Stimulated activated naive CD4-positive, alpha-beta T cell treated with Interleukin-2 at 50 U/mL for 16 hours (primary cell): ENCODE data around the gene FAM43B.

Experiments
- DNase-seq: peaks from one replicate; lab custom pipeline; 2025; lab: John Stamatoyannopoulos, UW

The FAM43B gene

GRCh38 chr1:20551161-20551560, 1.2 kb upstream of the FAM43B start:
- no peak for DNase-seq

- DNase-seq = no peak
Measured at GRCh38 chr1:20552728-20553445, 514 bp downstream of the FAM43B start.

GRCh38 chr1:20555025-20555757, 2.8 kb downstream of the FAM43B start:
- no peak for DNase-seq

GRCh38 chr1:20555758-20556120, 3.4 kb downstream of the FAM43B start:
- DNase-seq = no peak

- no peak for DNase-seq
Measured at GRCh38 chr1:20558191-20558590, 5.8 kb downstream of the FAM43B start.

GRCh38 chr1:20560966-20561365, 8.6 kb downstream of the FAM43B start:
- DNase-seq = no peak

- no peak for DNase-seq
Measured at GRCh38 chr1:20565234-20565633, 12.9 kb downstream of the FAM43B start.

GRCh38 chr1:20569523-20570098, 17.2 kb downstream of the FAM43B start:
- DNase-seq = no peak

- DNase-seq = no peak
Measured at GRCh38 chr1:20571427-20571826, 19.1 kb downstream of the FAM43B start.

- no peak for DNase-seq
Measured at GRCh38 chr1:20573987-20574386, 21.6 kb downstream of the FAM43B start.

- no peak for DNase-seq
Measured at GRCh38 chr1:20574686-20575540, 22.5 kb downstream of the FAM43B start.

- no peak for DNase-seq
Measured at GRCh38 chr1:20575541-20576336, 23.4 kb downstream of the FAM43B start.

- DNase-seq = no peak
Measured at GRCh38 chr1:20578062-20578461, 25.7 kb downstream of the FAM43B start.

- no peak for DNase-seq
Measured at GRCh38 chr1:20578721-20579395, 26.5 kb downstream of the FAM43B start.

- no peak for DNase-seq
Measured at GRCh38 chr1:20584890-20585289, 32.5 kb downstream of the FAM43B start.

GRCh38 chr1:20586953-20587660, 34.7 kb downstream of the FAM43B start:
- DNase-seq = no peak

- no peak for DNase-seq
Measured at GRCh38 chr1:20587661-20588053, 35.3 kb downstream of the FAM43B start.

- DNase-seq = no peak
Measured at GRCh38 chr1:20588634-20589225, 36.4 kb downstream of the FAM43B start, which contains the start of gene CDA. CDA (plus strand) TSS chr1:20589097; CDS start chr1:20589130, 33 bp downstream.

- DNase-seq = no peak
Measured at GRCh38 chr1:20589331-20590278, 37.2 kb downstream of the FAM43B start.
